ENCODE results near the gene PTPN13. TPM values are rescaled to one million over a fixed set of nuclear protein-coding genes. Genes with fewer than 3 reads are reported as not detected.

PTPN13 gene
- total and polyA plus RNA-seq, 4 donors: 0.36 to 3.2 (median 1.2) TPM

DNA sequence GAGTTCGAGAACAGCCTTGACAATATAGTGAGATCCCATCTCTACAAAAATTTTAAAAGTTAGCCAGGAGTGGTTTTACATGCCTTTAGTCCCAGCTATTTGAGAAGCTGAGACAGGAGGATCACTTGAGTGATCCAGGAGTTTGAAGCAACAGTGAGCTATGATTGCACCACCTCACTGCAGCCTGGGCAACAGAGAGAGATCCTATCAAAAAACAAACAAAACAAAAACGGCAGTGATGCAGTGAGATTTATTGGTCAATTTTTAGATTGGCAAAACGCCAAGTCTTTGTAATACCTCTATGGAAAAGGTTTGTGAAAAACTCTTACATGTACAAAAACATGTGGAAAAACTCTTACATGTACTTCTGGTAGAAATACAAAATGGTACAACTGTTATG, 91.3 kb downstream of the PTPN13 start:
- no peak overlapping the region for H3K9ac ChIP-seq (ENCODE audit: low read depth in 1 of 2, low read length in 2 of 2)
- 39% methylated on average over 3 of the region's 3 CpGs for WGBS
- H3K27ac ChIP-seq (ENCODE audit: low read depth in 1 of 2, low read length in 2 of 2): no peak overlapping the region
- H3K4me1 ChIP-seq (ENCODE audit: control insufficient read depth in 4 of 4, insufficient read depth in 4 of 4, low read length in 3 of 4): no peaks in the 10 kb centered on the region
- no peak for DNase-seq (ENCODE audit: low spot score)
- no peaks in the 10 kb centered on the region for H3K27me3 ChIP-seq (ENCODE audit: control insufficient read depth in 4 of 4, insufficient read depth in 4 of 4, low read length in 3 of 4)
- no peak overlapping the region for H3K4me3 ChIP-seq (ENCODE audit: low read depth in 1 of 3, low read length in 3 of 3)
- no peaks in the 10 kb centered on the region for H3K36me3 ChIP-seq (ENCODE audit: control insufficient read depth in 4 of 4, insufficient read depth in 3 of 4, low read depth in 1 of 4, low read length in 3 of 4)
- no peaks in the 10 kb centered on the region for H3K9me3 ChIP-seq (ENCODE audit: control insufficient read depth in 4 of 4, low read length in 3 of 4)
- TF ChIP-seq JUND (IDR thresholded peaks at IDR 0.05): no peak
- TF ChIP-seq, protein P1, sequence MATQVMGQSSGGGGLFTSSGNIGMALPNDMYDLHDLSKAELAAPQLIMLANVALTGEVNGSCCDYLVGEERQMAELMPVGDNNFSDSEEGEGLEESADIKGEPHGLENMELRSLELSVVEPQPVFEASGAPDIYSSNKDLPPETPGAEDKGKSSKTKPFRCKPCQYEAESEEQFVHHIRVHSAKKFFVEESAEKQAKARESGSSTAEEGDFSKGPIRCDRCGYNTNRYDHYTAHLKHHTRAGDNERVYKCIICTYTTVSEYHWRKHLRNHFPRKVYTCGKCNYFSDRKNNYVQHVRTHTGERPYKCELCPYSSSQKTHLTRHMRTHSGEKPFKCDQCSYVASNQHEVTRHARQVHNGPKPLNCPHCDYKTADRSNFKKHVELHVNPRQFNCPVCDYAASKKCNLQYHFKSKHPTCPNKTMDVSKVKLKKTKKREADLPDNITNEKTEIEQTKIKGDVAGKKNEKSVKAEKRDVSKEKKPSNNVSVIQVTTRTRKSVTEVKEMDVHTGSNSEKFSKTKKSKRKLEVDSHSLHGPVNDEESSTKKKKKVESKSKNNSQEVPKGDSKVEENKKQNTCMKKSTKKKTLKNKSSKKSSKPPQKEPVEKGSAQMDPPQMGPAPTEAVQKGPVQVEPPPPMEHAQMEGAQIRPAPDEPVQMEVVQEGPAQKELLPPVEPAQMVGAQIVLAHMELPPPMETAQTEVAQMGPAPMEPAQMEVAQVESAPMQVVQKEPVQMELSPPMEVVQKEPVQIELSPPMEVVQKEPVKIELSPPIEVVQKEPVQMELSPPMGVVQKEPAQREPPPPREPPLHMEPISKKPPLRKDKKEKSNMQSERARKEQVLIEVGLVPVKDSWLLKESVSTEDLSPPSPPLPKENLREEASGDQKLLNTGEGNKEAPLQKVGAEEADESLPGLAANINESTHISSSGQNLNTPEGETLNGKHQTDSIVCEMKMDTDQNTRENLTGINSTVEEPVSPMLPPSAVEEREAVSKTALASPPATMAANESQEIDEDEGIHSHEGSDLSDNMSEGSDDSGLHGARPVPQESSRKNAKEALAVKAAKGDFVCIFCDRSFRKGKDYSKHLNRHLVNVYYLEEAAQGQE (IDR thresholded peaks at IDR 0.05): no peak
- TF ChIP-seq FOXA1 (IDR thresholded peaks at IDR 0.05): no peak
- TF ChIP-seq SP1 (IDR thresholded peaks at IDR 0.05): no peak
- TF ChIP-seq, protein P2, sequence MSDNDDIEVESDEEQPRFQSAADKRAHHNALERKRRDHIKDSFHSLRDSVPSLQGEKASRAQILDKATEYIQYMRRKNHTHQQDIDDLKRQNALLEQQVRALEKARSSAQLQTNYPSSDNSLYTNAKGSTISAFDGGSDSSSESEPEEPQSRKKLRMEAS (IDR thresholded peaks at IDR 0.05): no peak
- TF ChIP-seq RXRA (IDR thresholded peaks at IDR 0.05): no peak

DNA sequence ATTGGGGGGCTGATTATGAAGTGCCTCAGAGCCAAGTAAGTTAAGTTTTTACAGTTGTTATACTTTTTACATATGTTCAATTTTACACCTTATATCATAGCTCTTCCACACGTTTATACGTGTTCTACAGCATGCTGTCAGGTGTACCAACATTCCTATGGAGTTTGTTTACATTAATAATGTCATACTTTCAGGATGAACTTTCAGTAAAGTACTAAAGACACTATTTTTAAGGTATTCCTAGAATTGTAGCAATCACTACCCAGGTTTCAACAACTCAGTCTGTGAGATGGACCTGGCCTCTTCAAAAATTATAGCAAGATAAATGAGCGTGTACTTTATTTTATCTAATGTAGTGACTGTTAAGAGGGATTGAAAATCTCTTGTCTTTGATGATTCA, 92.6 kb downstream of the PTPN13 start:
- no peak overlapping the region for H3K27ac ChIP-seq (ENCODE audit: low read depth in 1 of 2, low read length in 2 of 2)
- H3K27me3 ChIP-seq (ENCODE audit: control insufficient read depth in 4 of 4, insufficient read depth in 4 of 4, low read length in 3 of 4): no peaks in the 10 kb centered on the region
- H3K9me3 ChIP-seq (ENCODE audit: control insufficient read depth in 4 of 4, low read length in 3 of 4): no peaks in the 10 kb centered on the region
- H3K36me3 ChIP-seq (ENCODE audit: control insufficient read depth in 4 of 4, insufficient read depth in 3 of 4, low read depth in 1 of 4, low read length in 3 of 4): no peaks in the 10 kb centered on the region
- no peaks in the 10 kb centered on the region for H3K4me1 ChIP-seq (ENCODE audit: control insufficient read depth in 4 of 4, insufficient read depth in 4 of 4, low read length in 3 of 4)
- TF ChIP-seq, protein P3, sequence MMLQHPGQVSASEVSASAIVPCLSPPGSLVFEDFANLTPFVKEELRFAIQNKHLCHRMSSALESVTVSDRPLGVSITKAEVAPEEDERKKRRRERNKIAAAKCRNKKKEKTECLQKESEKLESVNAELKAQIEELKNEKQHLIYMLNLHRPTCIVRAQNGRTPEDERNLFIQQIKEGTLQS (IDR thresholded peaks at IDR 0.05): no peak
- no peak for TF ChIP-seq JUND (IDR thresholded peaks at IDR 0.05)
- TF ChIP-seq YY1 (IDR thresholded peaks at IDR 0.05): no peak
- TF ChIP-seq, protein P2 (IDR thresholded peaks at IDR 0.05): no peak
- TF ChIP-seq, protein P4, sequence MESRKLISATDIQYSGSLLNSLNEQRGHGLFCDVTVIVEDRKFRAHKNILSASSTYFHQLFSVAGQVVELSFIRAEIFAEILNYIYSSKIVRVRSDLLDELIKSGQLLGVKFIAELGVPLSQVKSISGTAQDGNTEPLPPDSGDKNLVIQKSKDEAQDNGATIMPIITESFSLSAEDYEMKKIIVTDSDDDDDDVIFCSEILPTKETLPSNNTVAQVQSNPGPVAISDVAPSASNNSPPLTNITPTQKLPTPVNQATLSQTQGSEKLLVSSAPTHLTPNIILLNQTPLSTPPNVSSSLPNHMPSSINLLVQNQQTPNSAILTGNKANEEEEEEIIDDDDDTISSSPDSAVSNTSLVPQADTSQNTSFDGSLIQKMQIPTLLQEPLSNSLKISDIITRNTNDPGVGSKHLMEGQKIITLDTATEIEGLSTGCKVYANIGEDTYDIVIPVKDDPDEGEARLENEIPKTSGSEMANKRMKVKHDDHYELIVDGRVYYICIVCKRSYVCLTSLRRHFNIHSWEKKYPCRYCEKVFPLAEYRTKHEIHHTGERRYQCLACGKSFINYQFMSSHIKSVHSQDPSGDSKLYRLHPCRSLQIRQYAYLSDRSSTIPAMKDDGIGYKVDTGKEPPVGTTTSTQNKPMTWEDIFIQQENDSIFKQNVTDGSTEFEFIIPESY (IDR thresholded peaks at IDR 0.05): no peak
- 79% methylated on average over 3 of the region's 3 CpGs for WGBS
- H3K4me3 ChIP-seq (ENCODE audit: low read depth in 1 of 3, low read length in 3 of 3): no peak overlapping the region
- no peak overlapping the region for H3K9ac ChIP-seq (ENCODE audit: low read depth in 1 of 2, low read length in 2 of 2)
- DNase-seq (ENCODE audit: low spot score): no peak

DNA sequence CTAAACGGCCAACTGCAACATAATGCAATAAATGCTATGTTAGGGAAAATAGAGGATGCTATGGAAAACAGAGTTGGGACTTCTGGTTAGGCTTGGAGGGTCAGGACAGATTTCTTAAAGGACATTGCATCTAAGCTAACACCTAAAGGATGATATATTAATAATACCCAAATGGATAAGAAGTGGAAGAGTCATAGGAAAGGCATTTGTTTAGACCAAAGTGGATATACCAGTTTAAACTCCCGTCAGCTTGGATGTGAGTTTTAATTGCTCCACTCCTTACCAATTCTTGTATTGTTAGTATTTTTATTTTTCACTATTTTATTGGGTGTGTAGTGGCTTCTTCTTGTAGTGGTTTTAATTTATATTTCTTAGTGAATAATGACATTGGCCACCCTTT, 93.9 kb downstream of the PTPN13 start:
- Histone ChIP-seq H3K36me3 (ENCODE audit: control insufficient read depth in 4 of 4, insufficient read depth in 3 of 4, low read depth in 1 of 4, low read length in 3 of 4) (no peaks in the 10 kb centered on the region), H3K27ac (ENCODE audit: low read depth in 1 of 2, low read length in 2 of 2) (no peak overlapping the region), H3K27me3 (ENCODE audit: control insufficient read depth in 4 of 4, insufficient read depth in 4 of 4, low read length in 3 of 4) (no peaks in the 10 kb centered on the region), H3K9ac (ENCODE audit: low read depth in 1 of 2, low read length in 2 of 2) (no peak overlapping the region), H3K4me1 (ENCODE audit: control insufficient read depth in 4 of 4, insufficient read depth in 4 of 4, low read length in 3 of 4) (no peaks in the 10 kb centered on the region), H3K4me3 (ENCODE audit: low read depth in 1 of 3, low read length in 3 of 3) (no peak overlapping the region), H3K9me3 (ENCODE audit: control insufficient read depth in 4 of 4, low read length in 3 of 4) (no peaks in the 10 kb centered on the region)
- DNase-seq (ENCODE audit: low spot score): no peak
- 81% methylated on average over 2 of the region's 2 CpGs for WGBS
- TF ChIP-seq JUND (IDR thresholded peaks at IDR 0.05) (no peak), RXRA (IDR thresholded peaks at IDR 0.05) (no peak), NR2F2 (IDR thresholded peaks at IDR 0.05) (no peak), FOXA1 (IDR thresholded peaks at IDR 0.05) (no peak), EGR1 (IDR thresholded peaks at IDR 0.05; ENCODE audit: low read depth in 2 of 2) (no peak), SP1 (IDR thresholded peaks at IDR 0.05) (no peak), HNF4A (conservative IDR thresholded peaks at IDR 0.05) (no peak), YY1 (IDR thresholded peaks at IDR 0.05) (no peak), GABPA (IDR thresholded peaks at IDR 0.05 in 1 of 2, conservative IDR thresholded peaks at IDR 0.05 in 1 of 2) (no peak)
- TF ChIP-seq, protein P5, sequence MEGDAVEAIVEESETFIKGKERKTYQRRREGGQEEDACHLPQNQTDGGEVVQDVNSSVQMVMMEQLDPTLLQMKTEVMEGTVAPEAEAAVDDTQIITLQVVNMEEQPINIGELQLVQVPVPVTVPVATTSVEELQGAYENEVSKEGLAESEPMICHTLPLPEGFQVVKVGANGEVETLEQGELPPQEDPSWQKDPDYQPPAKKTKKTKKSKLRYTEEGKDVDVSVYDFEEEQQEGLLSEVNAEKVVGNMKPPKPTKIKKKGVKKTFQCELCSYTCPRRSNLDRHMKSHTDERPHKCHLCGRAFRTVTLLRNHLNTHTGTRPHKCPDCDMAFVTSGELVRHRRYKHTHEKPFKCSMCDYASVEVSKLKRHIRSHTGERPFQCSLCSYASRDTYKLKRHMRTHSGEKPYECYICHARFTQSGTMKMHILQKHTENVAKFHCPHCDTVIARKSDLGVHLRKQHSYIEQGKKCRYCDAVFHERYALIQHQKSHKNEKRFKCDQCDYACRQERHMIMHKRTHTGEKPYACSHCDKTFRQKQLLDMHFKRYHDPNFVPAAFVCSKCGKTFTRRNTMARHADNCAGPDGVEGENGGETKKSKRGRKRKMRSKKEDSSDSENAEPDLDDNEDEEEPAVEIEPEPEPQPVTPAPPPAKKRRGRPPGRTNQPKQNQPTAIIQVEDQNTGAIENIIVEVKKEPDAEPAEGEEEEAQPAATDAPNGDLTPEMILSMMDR (IDR thresholded peaks at IDR 0.05; ENCODE audit: low read depth, low read length, missing input control): no peak
- TF ChIP-seq, protein P3 (IDR thresholded peaks at IDR 0.05): no peak
- TF ChIP-seq, protein P1 (IDR thresholded peaks at IDR 0.05): no peak

Data from liver (tissue), 9 donors.